Lower leg skin (tissue), 3 donors: ENCODE results near the gene KCNJ15.

Source experiments
- POLR2A ChIP-seq, 2 donors: fragments of 450-650 bp; IDR thresholded peaks; one replicate each; pipeline ENCODE4 v1.6.1; 2016 to 2017; ENCODE audit warnings: antibody characterized with exemption in 2 of 2, mild to moderate bottlenecking in 1 of 2, moderate library complexity in 1 of 2
- TF ChIP-seq, protein P1 (sequence below), 3 donors: fragments of 450-650 bp; IDR thresholded peaks; one replicate each; pipeline ENCODE4 v1.5.1; 2016; ENCODE audit warnings: antibody characterized with exemption in 3 of 3, mild to moderate bottlenecking in 3 of 3, moderate library complexity in 2 of 3

DNA sequence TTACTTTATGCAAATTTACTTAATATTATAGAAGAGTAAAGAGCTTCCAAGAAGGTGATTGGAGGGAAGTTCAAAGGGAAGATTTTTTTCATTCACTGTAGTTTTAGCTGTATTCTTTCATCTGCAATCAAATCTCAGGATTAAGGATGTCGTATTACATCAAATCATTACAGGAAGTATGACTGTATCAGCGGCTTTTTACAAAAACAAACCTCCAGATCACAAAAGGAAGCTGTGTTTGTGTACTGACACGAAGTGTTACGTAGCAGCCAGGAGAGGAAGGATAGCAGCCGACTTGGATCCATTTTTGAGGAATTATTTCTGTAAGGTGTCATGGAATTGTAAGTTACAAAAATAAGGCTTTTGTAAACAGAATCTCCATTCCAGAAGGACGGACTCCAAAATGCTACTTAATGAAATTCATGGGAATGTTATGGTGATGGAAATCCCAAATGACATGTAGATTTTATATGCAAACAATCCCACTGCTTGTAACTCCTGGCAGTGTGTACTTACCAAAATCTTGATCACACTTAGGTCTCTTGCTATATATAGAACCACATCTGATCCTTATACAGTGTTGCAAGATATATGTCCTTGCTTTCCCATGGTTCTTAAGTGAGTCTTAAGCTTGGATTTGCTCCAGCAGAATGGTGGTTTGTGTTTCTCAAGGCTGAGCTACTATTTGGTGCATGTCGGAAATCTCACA lies 49.8 kb downstream of the KCNJ15 start:
- TF ChIP-seq, protein P1, sequence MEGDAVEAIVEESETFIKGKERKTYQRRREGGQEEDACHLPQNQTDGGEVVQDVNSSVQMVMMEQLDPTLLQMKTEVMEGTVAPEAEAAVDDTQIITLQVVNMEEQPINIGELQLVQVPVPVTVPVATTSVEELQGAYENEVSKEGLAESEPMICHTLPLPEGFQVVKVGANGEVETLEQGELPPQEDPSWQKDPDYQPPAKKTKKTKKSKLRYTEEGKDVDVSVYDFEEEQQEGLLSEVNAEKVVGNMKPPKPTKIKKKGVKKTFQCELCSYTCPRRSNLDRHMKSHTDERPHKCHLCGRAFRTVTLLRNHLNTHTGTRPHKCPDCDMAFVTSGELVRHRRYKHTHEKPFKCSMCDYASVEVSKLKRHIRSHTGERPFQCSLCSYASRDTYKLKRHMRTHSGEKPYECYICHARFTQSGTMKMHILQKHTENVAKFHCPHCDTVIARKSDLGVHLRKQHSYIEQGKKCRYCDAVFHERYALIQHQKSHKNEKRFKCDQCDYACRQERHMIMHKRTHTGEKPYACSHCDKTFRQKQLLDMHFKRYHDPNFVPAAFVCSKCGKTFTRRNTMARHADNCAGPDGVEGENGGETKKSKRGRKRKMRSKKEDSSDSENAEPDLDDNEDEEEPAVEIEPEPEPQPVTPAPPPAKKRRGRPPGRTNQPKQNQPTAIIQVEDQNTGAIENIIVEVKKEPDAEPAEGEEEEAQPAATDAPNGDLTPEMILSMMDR (IDR thresholded peaks at IDR 0.05), result no peak
- no peak for TF ChIP-seq POLR2A (IDR thresholded peaks at IDR 0.05)
